HG02973 (cell line): ENCODE measurements around the gene KCNA5.

ENCODE experiments used
- ATAC-seq: cut with Tn5 transposase; IDR thresholded peaks from one replicate; pipeline ENCODE4 v1.9.1; 2021; ENCODE audit warnings: moderate library complexity; ENCODE audit not compliant: unreplicated experiment

Gene KCNA5

GRCh38 chr12:5063149-5063548 is 19.5 kb downstream of the KCNA5 start:
- no peak for ATAC-seq

DNA sequence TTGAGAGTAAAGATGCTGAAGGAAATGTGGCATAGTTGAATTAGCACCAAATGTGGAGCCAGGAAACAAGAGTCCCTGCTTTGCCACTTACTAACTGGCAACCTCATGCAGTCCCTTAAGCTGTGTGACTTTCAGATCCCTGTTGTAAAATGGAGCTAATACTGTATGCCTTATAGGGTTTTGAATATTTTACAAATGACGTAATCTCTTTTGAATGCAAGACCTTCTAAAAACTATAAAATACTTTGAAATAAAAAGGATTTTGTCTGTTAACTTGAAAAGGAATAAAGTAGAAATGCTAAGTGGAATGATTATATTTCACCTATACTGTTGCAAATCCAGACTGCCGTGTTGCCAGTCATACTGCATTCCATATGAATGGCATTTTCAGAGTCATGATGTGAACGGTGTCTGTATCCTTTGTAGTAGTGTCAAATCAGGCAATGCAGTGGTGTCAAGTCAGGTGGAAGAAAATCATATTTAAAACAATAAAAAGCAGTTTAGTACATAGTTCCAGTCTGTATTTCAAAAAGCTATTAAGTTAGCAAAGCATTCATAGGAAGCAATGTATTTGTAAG is 21.3 kb downstream of the KCNA5 start:
- no peak for ATAC-seq

DNA sequence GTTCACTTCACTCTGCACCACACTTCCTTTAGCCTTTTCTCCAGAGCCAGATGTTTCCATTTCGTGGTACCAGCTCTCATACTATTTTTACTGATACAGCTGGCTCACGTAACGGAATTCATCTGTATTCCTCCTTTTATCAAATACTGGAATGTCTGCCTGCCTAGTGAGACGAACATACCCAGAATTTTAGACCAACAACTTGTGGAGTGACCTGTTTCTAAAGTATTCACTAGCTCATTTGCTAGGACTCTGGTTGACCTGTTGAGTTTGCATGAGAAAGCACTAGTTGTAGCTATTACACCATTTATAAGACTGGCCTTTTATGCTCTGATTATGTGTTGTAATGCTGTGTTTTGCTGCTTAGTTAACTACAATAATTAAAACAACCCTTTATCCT is 22.6 kb downstream of the KCNA5 start:
- ATAC-seq, result no peak

DNA sequence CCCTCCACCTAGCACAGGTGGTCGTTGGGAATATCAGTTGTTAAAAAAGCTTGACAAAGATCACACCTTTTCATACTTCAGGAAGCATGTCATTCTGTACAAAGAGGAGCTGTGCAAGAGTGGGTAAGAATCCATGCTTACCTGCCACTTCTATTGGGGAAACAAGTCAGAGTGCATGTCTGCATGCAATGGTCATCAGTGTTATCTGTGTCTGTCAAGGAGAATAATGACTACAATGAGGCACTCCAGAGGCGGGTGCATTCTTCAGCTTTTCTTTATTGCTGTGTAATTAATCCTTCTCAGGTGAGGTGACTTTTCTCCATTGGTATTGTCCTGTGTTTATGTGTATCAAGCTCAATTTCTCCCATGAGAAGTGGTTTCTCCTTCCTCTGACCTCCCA is 24.4 kb downstream of the KCNA5 start:
- ATAC-seq, result no peak

- ATAC-seq, result no peak
Measured at GRCh38 chr12:5068619-5069018, 24.9 kb downstream of the KCNA5 start.

GRCh38 chr12:5070090-5070489 is 26.4 kb downstream of the KCNA5 start:
- ATAC-seq, result no peak

- no peak for ATAC-seq
Measured at GRCh38 chr12:5071496-5071895, 27.8 kb downstream of the KCNA5 start.

- no peak for ATAC-seq
Measured at GRCh38 chr12:5072311-5072710, 28.6 kb downstream of the KCNA5 start.

GRCh38 chr12:5073054-5073453 is 29.4 kb downstream of the KCNA5 start:
- no peak for ATAC-seq

DNA sequence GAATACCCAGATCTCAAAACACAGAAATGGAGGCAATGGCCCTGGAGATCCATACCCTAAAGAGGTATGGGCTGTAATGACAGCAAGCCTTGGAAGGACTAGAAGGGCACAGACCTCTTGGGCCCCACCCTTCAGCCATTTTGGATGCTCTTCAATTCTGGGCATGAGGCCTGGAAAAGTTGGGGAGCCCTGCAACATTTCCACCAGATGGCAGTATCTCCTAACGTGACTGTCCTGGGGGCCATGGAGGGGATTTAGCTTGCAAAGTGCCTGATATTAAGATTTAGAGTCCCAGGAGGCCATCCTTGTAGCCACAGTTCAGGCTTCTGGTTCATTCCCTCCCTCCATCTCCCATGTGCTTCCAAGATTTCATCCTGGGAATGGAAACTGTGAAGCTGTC is 30.2 kb downstream of the KCNA5 start:
- no peak for ATAC-seq

GRCh38 chr12:5076761-5077160 is 33.1 kb downstream of the KCNA5 start:
- ATAC-seq, result no peak

DNA sequence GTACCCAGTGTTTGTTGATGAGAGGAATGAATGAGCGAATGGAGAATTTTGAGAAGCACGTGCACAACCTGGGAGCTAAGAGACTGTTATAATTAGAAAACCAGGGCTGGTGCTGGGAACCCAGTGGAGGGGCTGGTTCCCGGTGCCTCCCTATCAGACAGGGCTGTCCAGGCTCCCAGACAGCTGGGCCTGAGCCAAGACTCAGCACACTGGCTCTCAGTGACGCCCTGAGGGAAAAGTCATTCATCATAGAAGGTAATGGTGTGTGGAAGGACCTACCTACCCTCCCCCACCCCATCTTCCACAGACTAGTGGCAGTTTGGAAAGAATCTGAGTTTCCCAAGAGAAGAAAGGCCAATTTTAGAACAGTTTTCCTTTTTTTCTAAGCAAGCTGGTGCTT is 34.7 kb downstream of the KCNA5 start:
- no peak for ATAC-seq

DNA sequence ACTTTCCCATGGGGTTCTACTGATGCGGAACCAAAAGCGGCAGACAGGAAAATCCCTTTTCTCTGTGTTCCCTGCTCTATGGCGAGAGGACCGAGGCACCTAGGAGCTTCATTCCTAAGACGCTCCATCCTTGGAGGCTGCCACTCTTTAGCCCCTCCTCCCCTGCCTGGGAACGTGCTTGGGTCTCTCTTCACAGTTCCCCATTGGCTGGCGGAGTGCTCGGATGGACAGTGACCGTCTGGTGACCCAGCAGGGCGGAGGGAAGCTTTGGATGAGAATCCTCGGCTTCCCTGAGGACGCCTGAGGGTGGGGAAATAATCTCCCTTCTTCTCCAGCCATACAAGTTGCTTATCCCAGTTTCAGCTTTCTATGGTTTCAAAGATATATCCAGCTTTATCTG is 37.3 kb downstream of the KCNA5 start:
- no peak for ATAC-seq

- no peak for ATAC-seq
Measured at GRCh38 chr12:5083955-5084849, 40.5 kb downstream of the KCNA5 start.

DNA sequence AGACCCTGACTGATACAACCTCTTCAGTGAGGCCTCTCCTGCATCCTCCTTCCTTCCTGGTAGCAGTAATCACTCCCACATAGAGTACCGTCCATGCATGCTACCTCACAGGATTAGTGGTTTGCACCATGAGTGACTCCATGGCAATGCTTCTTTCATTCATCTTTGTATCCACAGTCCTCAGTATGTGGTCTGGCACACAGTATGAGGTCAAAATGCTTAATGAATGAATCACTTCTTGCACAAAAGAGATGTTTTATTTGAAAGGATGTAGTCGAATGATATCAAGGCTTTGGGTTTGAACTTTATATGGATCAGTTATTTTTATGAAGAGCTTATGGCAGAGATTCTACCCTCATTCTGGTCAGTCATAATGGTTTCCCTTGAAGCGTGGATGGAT is 42.2 kb downstream of the KCNA5 start:
- no peak for ATAC-seq

- ATAC-seq, result no peak
Measured at GRCh38 chr12:5087831-5088554, 44.3 kb downstream of the KCNA5 start.

DNA sequence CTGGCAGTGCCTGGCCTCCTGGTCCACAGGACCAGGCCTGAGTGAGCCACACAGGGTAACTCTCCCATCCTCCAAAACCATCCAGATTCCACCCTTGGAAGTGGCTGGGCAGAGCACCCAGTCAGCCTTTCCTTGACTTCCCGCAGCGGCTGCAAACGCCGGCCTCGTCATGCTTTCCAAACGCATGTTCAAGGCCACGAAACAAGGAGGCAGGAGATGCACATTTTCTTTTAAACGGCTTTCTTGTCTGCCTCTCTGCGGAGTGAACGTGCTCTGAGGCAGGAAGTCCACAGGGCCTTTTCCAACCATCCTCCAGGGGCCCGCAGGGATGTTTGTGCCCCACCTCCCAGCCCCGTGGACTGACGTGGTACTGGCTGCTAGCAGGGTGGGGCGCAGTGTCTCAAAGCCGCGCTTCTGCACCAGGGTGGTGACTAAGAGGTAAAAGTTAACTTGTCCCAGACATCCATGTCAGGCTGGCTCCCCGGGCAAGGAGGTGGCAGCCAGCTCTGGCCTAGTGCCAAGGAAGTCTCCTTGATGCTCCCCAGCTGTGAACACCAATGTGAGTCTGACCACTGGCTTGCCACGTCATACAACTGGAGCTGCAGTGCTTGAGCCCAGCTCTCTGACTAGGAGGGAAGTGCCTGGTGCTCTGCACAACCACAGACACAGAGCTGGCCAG is 45.0 kb downstream of the KCNA5 start:
- no peak for ATAC-seq

- ATAC-seq, result no peak
Measured at GRCh38 chr12:5094551-5094950, 50.9 kb downstream of the KCNA5 start.

DNA sequence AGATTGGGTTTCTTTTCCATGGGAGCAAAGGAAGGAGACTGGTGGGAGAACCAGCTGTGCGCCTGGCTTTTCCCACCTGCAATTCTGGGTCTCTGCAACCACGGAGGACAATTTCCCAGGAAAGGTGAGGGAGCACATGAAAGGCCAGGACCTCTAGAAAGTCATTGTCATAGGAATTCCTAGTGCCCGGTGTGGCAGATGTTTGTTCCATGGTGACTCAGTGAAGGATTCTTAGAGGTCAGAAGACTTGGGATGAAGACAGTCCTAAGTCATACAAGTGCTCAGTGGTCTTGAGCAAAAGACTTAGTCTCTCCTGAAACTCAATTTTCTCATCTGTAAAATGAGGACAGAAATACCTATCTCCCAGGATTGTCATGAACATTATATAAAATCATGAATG is 51.3 kb downstream of the KCNA5 start:
- no peak for ATAC-seq
